NCI-H128 (cell line): ENCODE measurements around the gene RUVBL1.

Source experiments
- DNase-seq: peaks from one replicate; lab custom pipeline; 2025; ENCODE audit not compliant: unreplicated experiment; lab: John Stamatoyannopoulos, UW

Gene RUVBL1

GRCh38 chr3:128070898-128071591 is 52.6 kb downstream of the RUVBL1 start:
- DNase-seq: no peak

- DNase-seq: no peak
Measured at GRCh38 chr3:128069271-128069670, 54.3 kb downstream of the RUVBL1 start.

GRCh38 chr3:128068156-128068620 is 55.4 kb downstream of the RUVBL1 start:
- DNase-seq: no peak

- no peak for DNase-seq
Measured at GRCh38 chr3:128067489-128067888, 56.1 kb downstream of the RUVBL1 start.

GRCh38 chr3:128066676-128067075 is 56.9 kb downstream of the RUVBL1 start:
- no peak for DNase-seq

- no peak for DNase-seq
Measured at GRCh38 chr3:128066114-128066513, 57.5 kb downstream of the RUVBL1 start.

GRCh38 chr3:128064962-128065361 is 58.6 kb downstream of the RUVBL1 start:
- DNase-seq: no peak

- no peak for DNase-seq
Measured at GRCh38 chr3:128063865-128064264, 59.7 kb downstream of the RUVBL1 start.

GRCh38 chr3:128062033-128062745 is 61.4 kb downstream of the RUVBL1 start:
- no peak for DNase-seq

- DNase-seq: no peak
Measured at GRCh38 chr3:128060473-128061381, 62.9 kb downstream of the RUVBL1 start.

GRCh38 chr3:128056258-128056657 is 67.4 kb downstream of the RUVBL1 start:
- no peak for DNase-seq

GRCh38 chr3:128054367-128054766 is 69.2 kb downstream of the RUVBL1 start:
- DNase-seq: no peak

- no peak for DNase-seq
Measured at GRCh38 chr3:128053614-128054013, 70.0 kb downstream of the RUVBL1 start.

GRCh38 chr3:128052595-128053351 is 70.8 kb downstream of the RUVBL1 start:
- DNase-seq: no peak

- peak; percentile 87 for DNase-seq
Measured at GRCh38 chr3:128051837-128052594, 71.6 kb downstream of the RUVBL1 start, which contains the start of gene SEC61A1. SEC61A1 (plus strand) TSS chr3:128052437; CDS start chr3:128052553, 116 bp downstream.

GRCh38 chr3:128051459-128051836 is 72.2 kb downstream of the RUVBL1 start:
- DNase-seq: no peak

- no peak for DNase-seq
Measured at GRCh38 chr3:128050597-128050996, 73.0 kb downstream of the RUVBL1 start.

GRCh38 chr3:128041344-128041743 is 82.3 kb downstream of the RUVBL1 start:
- no peak for DNase-seq

GRCh38 chr3:128040660-128041059 is 83.0 kb downstream of the RUVBL1 start:
- no peak for DNase-seq

- DNase-seq: no peak
Measured at GRCh38 chr3:128040041-128040440, 83.6 kb downstream of the RUVBL1 start.
